Amygdala (tissue), 56 donors: ENCODE data around the gene SCN4B.

Source experiments
- DNase-seq, 56 donors: peaks; one replicate each; lab custom pipeline; 2025; lab: John Stamatoyannopoulos, UW

SCN4B gene

GRCh38 chr11:118155776-118156530 lies 3.3 kb upstream of the SCN4B start:
- DNase-seq: no peak

DNA sequence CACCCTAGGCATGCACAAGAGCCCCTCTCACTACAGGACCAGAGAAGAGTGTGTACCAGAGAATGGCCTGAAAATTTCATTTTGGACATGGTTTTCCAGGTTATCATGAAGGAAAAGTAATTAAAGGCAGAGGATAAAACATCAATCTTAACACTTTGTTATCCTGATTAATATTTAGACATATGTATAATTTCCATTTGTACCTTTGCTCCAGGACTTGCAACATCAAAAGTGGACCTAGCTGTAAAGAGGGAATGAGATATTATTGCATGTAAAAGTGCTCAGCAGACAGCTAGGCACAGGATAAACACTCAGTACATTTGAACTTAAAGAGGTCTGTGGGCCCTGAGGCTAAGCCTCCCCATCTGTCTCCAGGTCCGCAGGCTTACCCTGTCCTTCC lies 2.0 kb upstream of the SCN4B start:
- no peak for DNase-seq

- no peak for DNase-seq
Observed at GRCh38 chr11:118153976-118154375, 1.4 kb upstream of the SCN4B start.

GRCh38 chr11:118153516-118153915 lies 893 bp upstream of the SCN4B start:
- no peak for DNase-seq

DNA sequence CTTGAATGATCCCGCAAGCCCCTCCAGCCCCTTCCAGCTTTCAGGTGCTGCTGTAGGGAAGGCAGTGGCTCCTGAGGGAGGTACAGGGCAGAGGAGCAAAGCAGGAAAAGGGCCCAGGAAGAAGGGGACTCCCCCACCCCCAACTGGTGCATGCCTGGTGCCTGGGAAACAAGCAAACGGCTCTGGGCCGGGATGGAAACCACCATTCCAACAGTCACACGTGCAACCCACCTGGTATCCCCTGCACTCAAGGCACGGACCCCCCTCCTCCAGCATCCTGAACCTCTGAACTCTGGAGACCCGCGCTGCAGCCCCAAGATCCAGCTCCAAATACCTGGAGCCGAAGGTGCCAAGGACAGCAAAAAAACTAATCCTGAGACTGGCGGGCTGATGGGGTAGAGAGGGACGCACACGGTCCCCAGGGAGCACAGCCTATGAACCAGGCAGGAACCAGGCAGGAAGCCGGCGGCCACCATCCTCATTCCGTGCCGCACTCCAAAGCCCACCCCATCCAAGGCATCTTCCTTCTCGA lies 537 bp downstream of the SCN4B start:
- no peak for DNase-seq

DNA sequence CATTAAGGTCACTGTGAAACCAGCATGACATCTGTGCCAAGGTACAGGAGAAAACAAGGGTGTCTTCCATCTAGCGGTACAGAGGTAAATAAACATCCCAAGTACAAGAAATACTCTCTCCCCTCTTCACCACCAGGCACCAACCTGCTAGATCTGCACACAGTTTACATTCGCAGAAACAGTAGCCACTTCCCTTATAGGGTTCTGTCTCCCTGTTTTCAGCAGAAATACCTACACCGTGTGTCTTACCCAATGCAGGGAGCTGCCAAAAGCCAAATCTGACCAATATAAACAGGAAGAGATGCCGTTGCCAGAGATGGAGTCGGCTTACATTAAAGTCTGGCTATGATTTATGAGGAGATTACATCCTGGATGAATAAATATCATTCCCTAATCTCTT lies 1.2 kb downstream of the SCN4B start:
- DNase-seq: no peak

GRCh38 chr11:118149493-118149892 lies 3.1 kb downstream of the SCN4B start:
- no peak for DNase-seq

DNA sequence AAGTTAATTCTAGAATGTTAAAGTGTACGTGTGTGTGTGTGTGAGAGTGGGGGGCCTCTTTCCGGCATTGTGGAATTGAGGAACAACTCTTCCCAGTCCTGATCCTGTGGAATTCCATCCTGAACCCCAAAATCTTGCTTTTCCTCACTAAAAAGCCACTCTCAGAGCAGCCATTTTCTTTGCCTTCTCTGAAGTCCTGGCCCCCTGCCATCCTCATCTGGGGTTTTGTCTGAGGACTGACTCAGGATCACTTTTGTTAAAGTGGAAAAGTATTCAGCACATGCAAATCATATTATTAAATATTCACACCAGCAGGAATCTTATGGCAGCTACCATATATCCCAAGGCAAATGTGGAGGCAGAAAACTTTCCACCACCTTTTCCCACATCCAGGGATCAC lies 3.8 kb downstream of the SCN4B start:
- peak in 1 of 56 donors; percentile 13 for DNase-seq

DNA sequence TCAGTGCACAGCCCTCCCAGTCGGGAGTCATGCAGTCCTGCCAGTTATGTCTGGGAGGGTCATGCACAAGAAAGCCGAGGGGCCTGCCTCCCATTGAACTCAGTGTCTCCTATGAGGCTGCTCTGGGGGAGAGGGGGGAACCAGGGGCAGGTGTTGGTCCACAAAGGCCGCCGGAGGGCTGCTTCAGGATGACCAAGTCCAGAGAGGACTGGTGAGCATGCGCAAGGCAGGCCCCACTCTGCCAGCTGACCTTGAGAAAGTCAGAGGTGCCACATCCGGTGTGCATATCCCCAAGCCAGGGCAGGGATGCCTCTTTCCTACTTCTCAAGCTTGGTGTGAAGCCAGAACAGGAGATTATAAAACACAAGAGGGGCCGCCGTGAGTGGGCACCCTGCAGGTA lies 4.4 kb downstream of the SCN4B start:
- DNase-seq: no peak

GRCh38 chr11:118147502-118147901 lies 5.1 kb downstream of the SCN4B start:
- DNase-seq: no peak

DNA sequence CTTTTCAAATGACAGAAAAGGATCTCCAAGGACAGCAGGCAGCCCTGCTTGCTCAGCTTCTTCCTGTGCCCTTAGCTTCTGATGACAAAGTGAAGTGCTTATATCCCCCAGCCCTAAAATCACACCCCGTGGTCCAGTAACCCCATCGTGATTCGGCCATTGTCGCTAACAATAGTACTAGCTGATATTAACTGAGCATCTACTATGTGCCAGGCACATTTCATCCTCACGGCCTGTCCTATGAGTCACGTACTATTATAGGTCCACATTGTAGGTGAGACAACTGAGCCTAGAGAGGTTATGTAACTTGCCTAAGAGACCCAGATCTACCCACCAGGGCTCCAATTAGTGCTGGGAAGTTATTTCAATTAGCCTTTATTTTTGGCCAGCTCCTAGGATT lies 6.1 kb downstream of the SCN4B start:
- no peak for DNase-seq

DNA sequence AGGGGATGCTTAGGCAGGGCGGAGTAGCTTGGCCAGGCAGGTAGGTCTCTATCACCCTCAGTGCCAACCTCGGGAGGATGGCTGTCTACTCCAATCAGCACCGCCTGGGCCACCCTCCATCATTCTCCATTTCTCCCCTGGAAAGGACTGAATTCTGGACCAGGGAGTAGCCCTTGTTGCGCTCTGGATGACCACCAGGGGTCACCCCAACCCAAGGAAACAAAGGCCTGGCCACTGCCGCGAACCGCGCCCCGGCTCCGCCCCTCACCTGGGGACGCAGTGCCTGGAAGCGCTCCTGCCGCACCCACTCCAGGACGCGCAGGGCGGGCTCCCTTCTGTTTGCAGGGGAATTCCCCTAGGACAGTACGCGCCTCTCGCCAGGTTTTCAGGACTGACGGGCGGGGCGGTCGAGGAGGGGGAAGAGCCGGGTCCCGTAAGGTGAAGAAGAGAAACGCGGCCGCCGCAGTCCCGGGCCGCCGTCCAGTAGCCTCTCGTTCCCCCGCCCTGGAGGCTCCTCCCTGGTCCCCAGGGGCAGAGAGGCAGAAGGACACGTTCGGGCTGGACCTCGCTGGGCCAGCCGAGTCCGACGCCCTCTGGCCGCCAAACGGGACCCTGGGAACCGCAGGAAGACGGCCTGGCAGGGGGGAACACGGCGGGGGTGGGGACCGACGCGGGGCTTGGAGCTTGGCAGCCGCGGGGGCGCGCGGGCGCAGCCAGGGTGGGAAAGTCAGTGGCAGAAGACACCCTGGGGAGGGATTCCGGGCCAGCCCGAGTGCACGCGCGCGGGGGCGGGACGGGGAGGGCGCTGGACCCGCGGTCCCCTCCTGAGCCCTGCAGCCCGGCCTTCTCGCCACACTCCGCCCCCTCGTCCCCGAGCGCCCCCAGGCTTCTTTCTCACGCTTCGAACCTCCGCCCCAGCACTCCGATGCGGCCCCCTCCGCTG lies 7.1 kb downstream of the SCN4B start:
- DNase-seq: peak in 54 of 56 donors; percentile 17 to 88 (median 64)

- DNase-seq: peak in 7 of 56 donors; percentile 13 to 51 (median 42)
Observed at GRCh38 chr11:118144301-118145268, 8.0 kb downstream of the SCN4B start.

DNA sequence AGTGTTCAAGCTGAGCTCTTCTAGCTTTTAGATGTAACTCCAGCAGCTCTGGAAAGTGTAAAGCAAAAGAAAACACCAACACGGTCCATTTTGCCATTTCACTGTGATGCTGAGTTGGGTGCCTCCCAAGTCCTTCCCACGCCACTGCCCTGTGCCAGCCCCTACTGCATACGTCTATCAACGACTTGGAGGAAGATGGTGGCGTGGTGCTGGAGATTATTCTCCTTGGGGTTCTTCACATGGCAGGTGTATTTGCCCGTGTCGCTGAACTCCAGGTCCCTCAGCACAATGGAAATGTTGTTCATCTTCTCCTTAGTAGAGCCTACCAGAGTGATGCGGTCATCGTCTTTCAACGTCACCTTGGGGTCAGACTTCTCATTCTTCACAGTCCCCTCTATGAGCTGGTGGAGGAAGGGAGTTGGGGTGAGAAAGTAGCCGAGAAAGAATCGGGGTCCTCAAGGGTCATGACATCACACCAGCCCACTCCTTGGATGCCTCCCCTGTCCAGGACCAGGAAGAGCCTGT lies 8.9 kb downstream of the SCN4B start:
- no peak for DNase-seq

DNA sequence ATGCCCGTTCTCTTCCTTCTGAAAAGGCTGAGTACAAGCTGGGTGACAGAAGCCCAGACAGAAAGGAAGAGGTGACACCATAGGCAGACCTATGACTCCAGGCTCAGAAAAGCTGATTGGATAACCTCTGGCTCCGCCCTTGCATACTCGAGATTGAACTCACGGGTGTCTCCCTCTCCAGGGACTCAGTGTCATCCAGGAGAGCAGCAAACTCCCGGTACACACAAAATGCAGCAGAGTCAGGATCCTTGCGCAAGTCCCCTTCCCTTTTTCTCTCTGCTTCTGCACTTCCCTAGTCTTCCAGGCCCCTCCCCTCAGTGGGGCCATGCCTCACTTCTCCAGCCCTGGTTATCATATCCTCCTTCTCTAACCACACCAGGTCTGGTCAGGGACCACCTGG lies 9.8 kb downstream of the SCN4B start:
- peak in 4 of 56 donors; percentile 9 to 29 (median 19) for DNase-seq

DNA sequence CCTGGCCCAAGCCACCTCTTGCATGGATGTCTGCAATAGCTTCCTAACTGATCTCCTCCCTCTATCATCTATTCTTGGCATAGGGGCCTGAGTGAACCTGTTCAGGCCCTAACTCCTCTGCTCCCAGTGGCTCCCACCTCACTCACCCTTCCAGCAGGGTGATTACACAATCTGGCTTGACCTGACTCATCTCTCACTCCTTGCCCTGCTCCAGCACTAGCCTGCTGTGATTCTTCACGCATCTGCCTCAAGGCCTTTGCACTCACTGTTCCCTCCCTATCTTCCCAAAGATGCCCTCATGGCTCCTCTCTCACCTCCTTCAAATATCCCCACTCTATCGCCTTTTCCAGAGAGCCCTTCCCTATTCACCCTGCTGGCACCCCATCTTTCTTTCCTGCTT lies 10.5 kb downstream of the SCN4B start:
- no peak for DNase-seq

GRCh38 chr11:118139578-118139977 lies 13.0 kb downstream of the SCN4B start:
- no peak for DNase-seq

GRCh38 chr11:118138839-118139420 lies 13.7 kb downstream of the SCN4B start:
- DNase-seq: no peak

GRCh38 chr11:118136801-118137200 lies 15.8 kb downstream of the SCN4B start:
- DNase-seq: no peak

DNA sequence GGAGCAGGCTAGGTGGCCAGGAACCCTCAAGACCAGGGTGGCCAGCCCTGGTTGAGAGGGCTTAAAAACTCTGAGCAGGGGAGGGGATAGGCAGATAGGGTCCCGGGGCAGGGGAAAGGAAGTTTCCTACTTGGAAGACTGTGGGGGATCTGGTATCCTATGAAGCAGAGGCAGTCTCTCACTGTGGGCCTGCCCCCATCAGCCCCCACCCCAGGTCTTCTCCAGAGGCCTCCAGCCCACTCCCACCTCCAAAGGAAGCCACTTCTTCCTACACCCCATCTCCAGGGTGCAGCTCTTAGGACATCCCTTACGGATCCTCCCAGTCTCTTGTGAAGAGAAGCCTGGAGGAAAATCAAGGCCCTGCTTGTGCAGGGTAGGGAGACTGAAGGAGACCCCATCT lies 16.3 kb downstream of the SCN4B start:
- no peak for DNase-seq
